Body of pancreas (tissue), 4 donors: ENCODE data around the gene CYP1A2.

ENCODE experiments used
- CTCF ChIP-seq, 7 experiments: fragments of 450-650 bp in 4 of 7; fragments of 200-600 bp in 3 of 7; sonication (generic) in 3 of 7; IDR thresholded peaks; one replicate each; pipeline ENCODE4 v1.5.1; 2016 to 2019; ENCODE audit warnings: antibody characterized with exemption in 7 of 7
- POLR2A ChIP-seq, 3 donors: fragments of 450-650 bp; IDR thresholded peaks; one replicate each; pipeline ENCODE4 v1.6.1; 2016; ENCODE audit warnings: antibody characterized with exemption in 3 of 3, mild to moderate bottlenecking in 2 of 3

GRCh38 chr15:74782259-74783071 is 33.8 kb downstream of the CYP1A2 start:
- no peak for TF ChIP-seq CTCF (IDR thresholded peaks at IDR 0.05)
- no peak for TF ChIP-seq POLR2A (IDR thresholded peaks at IDR 0.05)
